IMR-90 (cell line): ENCODE measurements around the gene NCDN. TPM values are rescaled to one million over a fixed set of nuclear protein-coding genes. Genes with fewer than 3 reads are reported as not detected.

Experiments
- ATAC-seq: fragments of 200-7000 bp; cut with Tn5 transposase; 2 replicates; pipeline ENCODE4 v1.9.1; 2020; ENCODE audit warnings: low read depth, mild to moderate bottlenecking, moderate library complexity
- BruUV-seq: library from RNA; stranded (reverse); fragments of 400-500 nt; replicated peaks from 2 replicates; lab custom pipeline; 2021; lab: Mats Ljungman, UMichigan
- CTCF ChIA-PET: fragments of 300-600 bp; formaldehyde crosslinking; extraction: SDS; loops from one replicate; lab custom pipeline; 2021; ENCODE audit warnings: antibody characterized with exemption; lab: Yijun Ruan, JAX
- POLR2A ChIA-PET: fragments of 300-600 bp; sonication (Branson Sonifier 250); formaldehyde crosslinking; loops from one replicate; lab custom pipeline; 2022; ENCODE audit warnings: antibody characterized with exemption; ENCODE audit not compliant: unreplicated experiment; lab: Charles Lee
- DNase-seq: peaks from one replicate; pipeline ENCODE4 v3.0.0; 2013
- H2AFZ ChIP-seq: replicated peaks from 2 replicates; pipeline ENCODE3; 2013; ENCODE audit warnings: low read length, mild to moderate bottlenecking; ENCODE audit not compliant: poor library complexity
- H2AK5ac ChIP-seq: 2 replicates; pipeline ENCODE4 v1.6.1; 2013; ENCODE audit warnings: low read depth, low read length, inconsistent platforms
- H2AK9ac ChIP-seq: replicated peaks from 2 replicates; pipeline ENCODE3; 2013; ENCODE audit warnings: mild to moderate bottlenecking, low read depth, low read length, moderate library complexity; ENCODE audit not compliant: poor library complexity
- H2BK120ac ChIP-seq: 2 replicates; pipeline ENCODE4 v1.6.1; 2013; ENCODE audit warnings: low read depth, low read length, inconsistent platforms
- H2BK15ac ChIP-seq: 3 replicates; pipeline ENCODE4 v1.6.1; 2013; ENCODE audit warnings: low read depth, low read length, inconsistent platforms
- H2BK20ac ChIP-seq: 2 replicates; pipeline ENCODE4 v1.6.1; 2013; ENCODE audit warnings: low read depth, mild to moderate bottlenecking, inconsistent platforms, low read length, moderate library complexity
- H2BK5ac ChIP-seq: 2 replicates; pipeline ENCODE4 v1.6.1; 2013; ENCODE audit warnings: mild to moderate bottlenecking, low read depth, low read length, inconsistent platforms; ENCODE audit not compliant: poor library complexity, severe bottlenecking
- H3K14ac ChIP-seq: replicated peaks from 2 replicates; pipeline ENCODE4 v1.6.1; 2013; ENCODE audit warnings: low read depth, low read length, inconsistent platforms
- H3K18ac ChIP-seq: 2 replicates; pipeline ENCODE4 v1.6.1; 2013; ENCODE audit warnings: low read depth, low read length, control low read depth
- H3K23ac ChIP-seq: 2 replicates; pipeline ENCODE4 v1.6.1; 2013; ENCODE audit warnings: low read depth, low read length, inconsistent platforms
- H3K27ac ChIP-seq: 2 replicates; pipeline ENCODE4 v1.5.1; 2013; ENCODE audit warnings: mild to moderate bottlenecking, control low read depth, low read length; ENCODE audit not compliant: insufficient read depth
- H3K27me3 ChIP-seq: 2 replicates; pipeline ENCODE4 v1.6.1; 2013; ENCODE audit warnings: low read length; ENCODE audit not compliant: control insufficient read depth, insufficient read depth
- H3K36me3 ChIP-seq: 2 replicates; pipeline ENCODE4 v1.6.1; 2013; ENCODE audit warnings: low read length, mixed read lengths; ENCODE audit not compliant: control insufficient read depth, insufficient read depth
- H3K4ac ChIP-seq: 2 replicates; pipeline ENCODE4 v1.6.1; 2013; ENCODE audit warnings: low read depth, low read length, inconsistent platforms
- H3K4me1 ChIP-seq: 2 replicates; pipeline ENCODE4 v1.6.1; 2013; ENCODE audit warnings: low read length, mixed read lengths; ENCODE audit not compliant: control insufficient read depth, insufficient read depth
- H3K4me2 ChIP-seq: 2 replicates; pipeline ENCODE4 v1.6.1; 2013; ENCODE audit warnings: low read depth, mild to moderate bottlenecking, control low read depth, low read length, moderate library complexity
- H3K4me3 ChIP-seq: 2 replicates; pipeline ENCODE4 v1.5.1; 2013; ENCODE audit warnings: low read depth, mild to moderate bottlenecking, control low read depth, low read length, moderate library complexity; ENCODE audit not compliant: insufficient read depth
- H3K56ac ChIP-seq: 2 replicates; pipeline ENCODE4 v1.6.1; 2013; ENCODE audit warnings: low read length, inconsistent platforms; ENCODE audit not compliant: insufficient read depth; ENCODE audit errors: extremely low read depth
- H3K79me1 ChIP-seq, 2 experiments: 2 replicates each; pipeline ENCODE4 v1.6.1; 2013; ENCODE audit warnings: low read length in 2 of 2, inconsistent platforms in 1 of 2, low read depth in 1 of 2
- H3K9ac ChIP-seq: 2 replicates; pipeline ENCODE4 v1.6.1; 2013; ENCODE audit warnings: low read depth, low read length, control low read depth
- H3K9me1 ChIP-seq: 2 replicates; pipeline ENCODE4 v1.6.1; 2013; ENCODE audit warnings: low read length, inconsistent platforms; ENCODE audit not compliant: insufficient read depth
- H3K9me3 ChIP-seq: 2 replicates; pipeline ENCODE4 v1.6.1; 2013; ENCODE audit warnings: low read length; ENCODE audit not compliant: control insufficient read depth, insufficient read depth
- H4K20me1 ChIP-seq: 2 replicates; pipeline ENCODE4 v1.6.1; 2013; ENCODE audit warnings: low read length, inconsistent platforms; ENCODE audit not compliant: insufficient read depth
- H4K5ac ChIP-seq: 2 replicates; pipeline ENCODE4 v1.6.1; 2013; ENCODE audit warnings: mild to moderate bottlenecking, low read depth, low read length, control low read depth
- H4K8ac ChIP-seq, 2 experiments: 2 replicates each; pipeline ENCODE4 v1.6.1; 2013; ENCODE audit warnings: low read depth in 2 of 2, low read length in 2 of 2, control low read depth in 1 of 2, inconsistent platforms in 1 of 2
- H4K91ac ChIP-seq: 2 replicates; pipeline ENCODE4 v1.6.1; 2013; ENCODE audit warnings: low read depth, low read length, inconsistent platforms; ENCODE audit not compliant: insufficient read depth
- BHLHE40 ChIP-seq: fragments of 150-350 bp; IDR thresholded peaks from 2 replicates; pipeline ENCODE4 v1.6.1; 2016; ENCODE audit warnings: mild to moderate bottlenecking, low read depth, low read length
- CEBPB ChIP-seq: IDR thresholded peaks from 2 replicates; pipeline ENCODE4 v1.6.1; 2012; ENCODE audit warnings: low read depth, low read length, improper control_type of control experiment
- CHD1 ChIP-seq: IDR thresholded peaks from 2 replicates; pipeline ENCODE4 v1.6.1; 2012; ENCODE audit warnings: low read depth, low read length, improper control_type of control experiment
- CTCF ChIP-seq: conservative IDR thresholded peaks from 2 replicates; pipeline ENCODE4 v1.5.1; 2012; ENCODE audit warnings: mild to moderate bottlenecking, low read depth, low read length, improper control_type of control experiment
- ELK1 ChIP-seq: fragments of 150-350 bp; IDR thresholded peaks from 2 replicates; pipeline ENCODE4 v1.6.1; 2016; ENCODE audit warnings: low read depth, mild to moderate bottlenecking, low read length, moderate library complexity, borderline replicate concordance
- FOS ChIP-seq: fragments of 150-350 bp; IDR thresholded peaks from 2 replicates; pipeline ENCODE4 v1.6.1; 2016; ENCODE audit warnings: low read depth, low read length
- MAFK ChIP-seq: IDR thresholded peaks from 2 replicates; pipeline ENCODE4 v1.6.1; 2012; ENCODE audit warnings: low read depth, low read length, improper control_type of control experiment
- NFE2L2 ChIP-seq: fragments of 150-350 bp; IDR thresholded peaks from 2 replicates; pipeline ENCODE4 v1.6.1; 2016; ENCODE audit warnings: low read depth, mild to moderate bottlenecking, low read length
- POLR2A ChIP-seq: IDR thresholded peaks from 2 replicates; pipeline ENCODE4 v1.6.1; 2012; ENCODE audit warnings: mild to moderate bottlenecking, low read depth, low read length
- RCOR1 ChIP-seq: IDR thresholded peaks from 2 replicates; pipeline ENCODE4 v1.6.1; 2012; ENCODE audit warnings: mild to moderate bottlenecking, low read length, improper control_type of control experiment; ENCODE audit not compliant: insufficient replicate concordance
- RFX5 ChIP-seq: IDR thresholded peaks from 2 replicates; pipeline ENCODE4 v1.8.0; 2012; ENCODE audit warnings: low read depth, mild to moderate bottlenecking, low read length, moderate library complexity
- USF2 ChIP-seq: fragments of 150-350 bp; IDR thresholded peaks from 2 replicates; pipeline ENCODE4 v1.6.1; 2017; ENCODE audit warnings: mild to moderate bottlenecking, antibody characterized with exemption, low read length, low read depth
- WGBS, 2 experiments: methylation state at CpG; one replicate each; pipeline versions ENCODE4 v1.1.5 to v1.1.7; 2013; ENCODE audit warnings: missing lambda C conversion rate in 2 of 2; ENCODE audit not compliant: insufficient read length in 1 of 2; ENCODE audit errors: extremely low coverage in 2 of 2; 5-methylcytosine and 5-hydroxymethylcytosine counted together
- dilution Hi-C: fragments of 300-500 bp; cut with HindIII; formaldehyde crosslinking; loops from one replicate; pipeline ENCODE4 v1.14.3; 2018; ENCODE audit warnings: low sequenced_read_pairs; ENCODE audit not compliant: unreplicated experiment
- in situ Hi-C: fragments of 300-500 bp; cut with MboI; formaldehyde crosslinking; loops from 3 replicates; pipeline ENCODE4 v1.14.3; 2019; ENCODE audit warnings: low sequenced_read_pairs, inconsistent platforms, mixed read lengths
- intact Hi-C: fragments of 100-400 bp; cut with micrococcal nuclease; formaldehyde crosslinking; loops from 2 replicates; pipeline ENCODE4 v1.10.0; 2022
- polyA plus RNA-seq, 3 experiments: library from polyadenylated mRNA; depleted of rRNA; stranded (reverse); fragments of >200 nt; gene quantifications; 2 replicates each; pipeline ENCODE4 v1.2.3, GENCODE V29; 2012; ENCODE audit warnings: low replicate concordance in 1 of 3
- total RNA-seq: library from RNA; depleted of rRNA; stranded (reverse); fragments of >200 nt; gene quantifications from 2 replicates; pipeline ENCODE4 v1.2.3, GENCODE V29; 2012

The NCDN gene
- total and polyA plus RNA-seq, 2 of the 4 experiments (the other 2 are of a cell fraction): 10.0 to 38.8 TPM

GRCh38 chr1:35605867-35606182 lies 48.2 kb downstream of the NCDN start (continued):
- TF ChIP-seq FOS: no peak
- TF ChIP-seq POLR2A: no peak
- no peak for TF ChIP-seq CHD1
- no peak for TF ChIP-seq BHLHE40

GRCh38 chr1:35611655-35612054 lies 54.1 kb downstream of the NCDN start:
- Histone ChIP-seq H3K4me1 (no peaks in the 10 kb centered on the region), H3K9me3 (no peaks in the 10 kb centered on the region), H2BK5ac (no peak overlapping the region), H4K20me1 (peaks cover 10% of the 10 kb centered on the region; the same call in 1 of the 2 replicates), H2AK9ac (no peak overlapping the region), H3K36me3 (peaks cover 21% of the 10 kb centered on the region), H3K27me3 (no peaks in the 10 kb centered on the region), H3K9me1 (peaks cover 8% of the 10 kb centered on the region), H4K91ac (no peak overlapping the region), H4K5ac (no peak overlapping the region), H3K27ac (no peak overlapping the region), H2AFZ (no peak overlapping the region), H3K4me2 (no peak overlapping the region), H4K8ac (no peak overlapping the region), H2BK20ac (no peak overlapping the region), H3K14ac (no peak overlapping the region), H2AK5ac (no peak overlapping the region), H2BK120ac (no peak overlapping the region), H3K56ac (no peak overlapping the region), H3K9ac (no peak overlapping the region), H3K18ac (no peak overlapping the region), H2BK15ac (no peak overlapping the region), H3K4ac (no peak overlapping the region), H3K79me1 (peaks cover 41 to 47% of the 10 kb centered on the region in 2 experiments), H3K23ac (no peak overlapping the region), H3K4me3 (no peak overlapping the region)
- TF ChIP-seq FOS (no peak), RFX5 (no peak), RCOR1 (no peak), ELK1 (no peak), NFE2L2 (no peak), BHLHE40 (no peak), USF2 (no peak), CTCF (no peak), POLR2A (no peak), MAFK (no peak), CHD1 (no peak), CEBPB (no peak)
- intact Hi-C loops (no loop called here), dilution Hi-C loops (no loop called here), in situ Hi-C loops (no loop called here)
- ChIA-PET CTCF (no interaction called here), POLR2A (no interaction called here)
- DNase-seq: no peak
- no peak for ATAC-seq
- BruUV-seq: no TSS peak
- 96% methylated on average over 3 of the region's 7 CpGs; no CpG with 5 or more reads in 1 of the 2 experiments for WGBS, 2 experiments
